Pons (tissue), 1 donor: ENCODE measurements around the gene DIAPH3.
"Not testable (repeated sequence)": the region's sequence is repeated elsewhere in the genome, so short reads cannot be mapped to it uniquely, and the experiment has no call there.

Source experiments
- DNase-seq: peaks from one replicate; pipeline ENCODE4 v3.0.0-alpha.2; 2016; ENCODE audit warnings: low spot score

Gene DIAPH3

GRCh38 chr13:60099631-60100420 lies 63.9 kb downstream of the DIAPH3 start:
- no peak for DNase-seq

GRCh38 chr13:60095300-60095699 lies 68.4 kb downstream of the DIAPH3 start:
- no peak for DNase-seq

- DNase-seq: no peak
These were observed 69.2 kb downstream of the DIAPH3 start for GRCh38 chr13:60094385-60095088.

GRCh38 chr13:60093425-60094019 lies 70.2 kb downstream of the DIAPH3 start:
- DNase-seq: no peak

GRCh38 chr13:60091573-60091972 lies 72.2 kb downstream of the DIAPH3 start:
- no peak for DNase-seq

- DNase-seq: no peak
These were observed 73.2 kb downstream of the DIAPH3 start for GRCh38 chr13:60090574-60090973.

- not testable (repeated sequence) for DNase-seq
These were observed 79.9 kb downstream of the DIAPH3 start for GRCh38 chr13:60083780-60084179.

- no peak for DNase-seq
These were observed 82.9 kb downstream of the DIAPH3 start for GRCh38 chr13:60080850-60081249.

GRCh38 chr13:60078226-60078625 lies 85.5 kb downstream of the DIAPH3 start:
- no peak for DNase-seq

GRCh38 chr13:60075850-60076249 lies 87.9 kb downstream of the DIAPH3 start:
- no peak for DNase-seq

GRCh38 chr13:60074397-60074796 lies 89.3 kb downstream of the DIAPH3 start:
- DNase-seq: no peak

GRCh38 chr13:60066226-60066625 lies 97.5 kb downstream of the DIAPH3 start:
- no peak for DNase-seq

- DNase-seq: no peak
These were observed 101.2 kb downstream of the DIAPH3 start for GRCh38 chr13:60062502-60062901.

- no peak for DNase-seq
These were observed 102.0 kb downstream of the DIAPH3 start for GRCh38 chr13:60061737-60062136.

- DNase-seq: no peak
These were observed 111.9 kb downstream of the DIAPH3 start for GRCh38 chr13:60051754-60052285.

GRCh38 chr13:60048353-60048752 lies 115.4 kb downstream of the DIAPH3 start:
- not testable (repeated sequence) for DNase-seq

- no peak for DNase-seq
These were observed 115.8 kb downstream of the DIAPH3 start for GRCh38 chr13:60047918-60048317.

- DNase-seq: no peak
These were observed 119.4 kb downstream of the DIAPH3 start for GRCh38 chr13:60044321-60044720.

- DNase-seq: no peak
These were observed 120.5 kb downstream of the DIAPH3 start for GRCh38 chr13:60043262-60043661.

GRCh38 chr13:60040668-60041067 lies 123.1 kb downstream of the DIAPH3 start:
- not testable (repeated sequence) for DNase-seq

GRCh38 chr13:60035874-60036273 lies 127.9 kb downstream of the DIAPH3 start:
- no peak for DNase-seq

GRCh38 chr13:60032851-60033250 lies 130.9 kb downstream of the DIAPH3 start:
- no peak for DNase-seq

GRCh38 chr13:60028021-60028420 lies 135.7 kb downstream of the DIAPH3 start:
- DNase-seq: peak; percentile 35
